ENCODE data around the gene CNPY1.
"Not testable (repeated sequence)": the region's sequence is repeated elsewhere in the genome, so short reads cannot be mapped to it uniquely, and the experiment has no call there.

CNPY1 gene

GRCh38 chr7:155579565-155579964 lies 33.2 kb upstream of the CNPY1 start:
- in situ Hi-C loops (cut with MboI; ENCODE audit: low sequenced_read_pairs), result no loop called here

- in situ Hi-C loops (cut with MboI; ENCODE audit: low sequenced_read_pairs), result no loop called here
Measured at GRCh38 chr7:155578016-155578415, 31.7 kb upstream of the CNPY1 start.

DNA sequence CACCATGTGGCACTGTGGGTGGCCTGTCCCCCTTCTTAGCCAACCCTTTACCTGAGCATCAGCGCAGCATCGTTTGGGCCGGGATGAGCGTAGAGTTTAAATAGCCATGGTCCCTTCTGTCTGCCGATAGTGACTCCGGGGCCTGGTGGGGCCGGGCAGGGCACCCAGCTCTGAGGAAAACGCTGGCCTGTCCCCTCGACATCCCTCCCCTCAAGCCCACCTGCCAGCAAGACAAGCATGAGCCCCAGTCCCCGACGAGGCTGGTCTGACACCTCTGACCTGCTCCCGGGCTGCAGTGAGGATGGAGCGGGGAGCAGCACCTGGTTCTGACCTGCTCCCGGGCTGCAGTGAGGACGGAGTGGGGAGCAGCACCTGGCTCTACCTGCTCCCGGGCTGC lies 31.1 kb upstream of the CNPY1 start:
- in situ Hi-C loops (cut with MboI; ENCODE audit: low sequenced_read_pairs), result no loop called here

DNA sequence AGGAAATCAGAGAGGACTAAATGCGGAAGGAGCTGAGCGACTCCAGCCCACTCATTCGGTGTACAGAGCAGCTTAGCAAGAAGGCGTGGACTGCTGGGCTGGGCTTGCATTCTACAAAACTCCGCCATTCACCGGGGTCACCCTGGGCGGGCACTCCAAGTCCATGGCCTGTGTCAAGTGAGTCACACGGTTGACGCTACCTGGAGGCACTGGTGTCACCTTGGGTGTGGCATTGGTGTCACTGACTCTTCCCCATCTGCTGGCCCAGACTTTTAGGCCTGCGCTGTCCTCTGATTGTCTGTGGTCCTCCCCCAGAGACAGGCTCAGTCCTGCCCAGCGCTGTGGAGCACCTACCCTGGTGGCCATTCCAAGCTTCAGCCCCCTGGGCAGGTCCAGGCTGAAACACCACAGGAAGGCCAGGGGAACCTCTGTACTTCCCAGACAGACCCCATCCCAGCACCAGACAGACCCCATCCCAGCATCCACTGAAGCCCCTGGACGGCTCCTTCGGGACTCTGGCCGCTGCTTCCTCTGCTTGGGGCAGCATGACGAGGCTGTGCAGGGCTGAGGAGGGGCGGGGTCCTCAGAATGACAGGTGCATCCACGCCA lies 30.6 kb upstream of the CNPY1 start:
- in situ Hi-C loops (cut with MboI; ENCODE audit: low sequenced_read_pairs), result no loop called here

DNA sequence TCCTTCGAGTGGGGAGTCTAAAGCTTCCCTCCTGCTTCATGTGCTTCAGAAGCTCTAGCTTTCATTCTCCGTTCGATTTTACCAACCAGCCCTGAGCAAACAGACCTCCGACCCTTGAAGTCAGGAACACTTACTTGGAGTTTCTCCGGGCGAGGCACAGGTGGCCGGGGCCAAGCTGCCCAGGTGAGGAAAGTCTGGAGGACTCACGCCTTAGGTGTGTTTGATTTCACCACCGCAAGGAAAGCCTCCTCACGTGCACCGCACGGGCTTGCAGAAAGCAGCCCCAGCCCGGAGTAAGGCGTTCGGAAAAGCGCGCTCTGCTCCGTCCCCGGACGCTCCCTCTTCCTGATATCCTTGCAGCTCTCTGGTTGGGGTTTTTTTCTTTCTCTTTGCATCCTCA lies 30.1 kb upstream of the CNPY1 start:
- in situ Hi-C loops (cut with MboI; ENCODE audit: low sequenced_read_pairs), result no loop called here

DNA sequence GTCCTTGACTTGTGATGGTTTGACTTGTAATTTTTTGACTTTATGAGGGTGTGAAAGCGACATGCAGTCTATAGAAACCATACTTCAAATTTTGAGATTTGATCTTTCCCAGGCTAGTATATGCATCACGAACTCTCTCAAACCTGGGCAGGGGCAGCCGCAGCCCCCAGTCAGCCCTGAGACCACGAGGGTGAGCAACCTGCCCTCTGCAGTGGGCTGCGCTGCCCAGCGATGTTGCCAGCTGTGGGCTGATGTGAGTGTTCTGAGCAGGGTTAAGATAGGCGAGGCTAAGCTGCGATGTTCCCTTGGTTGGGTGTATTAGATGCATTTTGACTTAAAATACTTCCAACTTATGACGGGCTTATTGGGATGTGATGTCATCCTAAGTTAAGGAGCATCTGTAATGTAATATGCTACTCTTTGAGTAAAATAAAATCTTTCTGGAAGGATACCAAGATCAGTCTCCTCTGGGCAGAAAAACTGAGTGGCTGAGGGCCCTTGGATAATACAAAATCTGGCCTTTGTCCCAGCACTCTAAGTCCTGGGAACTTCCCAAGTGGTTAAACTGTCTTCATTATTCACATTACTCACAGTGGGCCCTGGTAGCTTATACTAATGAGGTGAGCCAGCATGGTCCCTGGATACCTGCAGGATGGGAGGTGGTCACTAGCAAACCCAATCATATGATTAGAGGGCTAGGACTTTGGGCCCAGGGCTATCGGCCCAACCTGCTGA lies 28.4 kb upstream of the CNPY1 start:
- in situ Hi-C loops (cut with MboI; ENCODE audit: low sequenced_read_pairs), result no loop called here

GRCh38 chr7:155571581-155572345 lies 25.4 kb upstream of the CNPY1 start:
- in situ Hi-C loops (cut with MboI; ENCODE audit: low sequenced_read_pairs), result no loop called here

- in situ Hi-C loops (cut with MboI; ENCODE audit: low sequenced_read_pairs), result no loop called here
Measured at GRCh38 chr7:155570991-155571390, 24.6 kb upstream of the CNPY1 start.

- in situ Hi-C loops (cut with MboI; ENCODE audit: low sequenced_read_pairs), result no loop called here
Measured at GRCh38 chr7:155570171-155570958, 24.0 kb upstream of the CNPY1 start.

- in situ Hi-C loops (cut with MboI; ENCODE audit: low sequenced_read_pairs), result no loop called here
Measured at GRCh38 chr7:155569681-155570080, 23.3 kb upstream of the CNPY1 start.

DNA sequence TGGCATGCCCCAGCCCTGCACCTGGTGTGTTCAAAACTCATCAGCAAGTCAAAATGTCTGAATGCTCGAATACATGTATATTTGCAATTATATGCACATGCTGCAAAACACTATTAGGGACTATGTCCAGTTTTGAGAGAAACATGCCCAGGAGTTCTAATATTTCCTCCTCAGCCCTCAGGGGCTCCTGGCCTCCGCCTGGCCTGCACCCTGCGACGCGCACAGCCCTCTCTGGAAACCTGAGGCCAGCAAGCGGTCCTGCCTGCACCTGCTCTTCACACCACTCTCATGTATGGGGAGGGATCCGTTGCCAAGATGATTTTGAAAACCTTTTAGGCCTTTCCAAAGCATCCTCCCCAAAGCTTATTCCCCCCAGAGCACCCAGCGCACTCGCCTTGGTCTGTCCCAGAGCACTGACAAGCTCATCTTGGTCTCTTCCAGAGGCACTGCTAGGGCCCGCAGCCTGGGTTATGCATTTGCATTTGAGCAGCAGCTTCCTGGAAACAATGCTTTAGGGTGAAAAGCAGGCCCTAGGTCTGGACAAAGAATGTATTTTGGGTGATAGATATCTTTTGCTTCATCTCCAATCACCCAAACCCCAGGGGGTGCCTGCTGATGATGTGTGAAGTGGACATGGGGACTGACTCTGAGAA lies 22.6 kb upstream of the CNPY1 start:
- in situ Hi-C loops (cut with MboI; ENCODE audit: low sequenced_read_pairs), result no loop called here

DNA sequence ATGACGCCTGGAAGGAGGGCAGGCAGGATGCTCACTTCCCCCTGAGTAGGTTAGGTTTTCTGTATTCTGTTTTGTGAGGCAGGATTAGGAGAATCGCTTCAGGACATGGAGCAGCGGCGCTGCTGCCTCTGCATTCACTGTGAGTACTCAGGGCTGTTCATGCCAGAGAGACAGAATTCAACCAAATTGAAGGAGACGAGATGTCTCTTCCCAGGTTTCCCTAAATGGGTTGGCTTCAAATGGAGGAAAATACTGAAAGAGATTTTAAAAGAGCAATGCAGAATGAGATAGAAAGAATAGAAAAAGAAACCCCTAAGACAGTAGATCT lies 21.9 kb upstream of the CNPY1 start:
- in situ Hi-C loops (cut with MboI; ENCODE audit: low sequenced_read_pairs), result no loop called here

GRCh38 chr7:155567646-155568332 lies 21.4 kb upstream of the CNPY1 start:
- in situ Hi-C loops (cut with MboI; ENCODE audit: low sequenced_read_pairs), result no loop called here

DNA sequence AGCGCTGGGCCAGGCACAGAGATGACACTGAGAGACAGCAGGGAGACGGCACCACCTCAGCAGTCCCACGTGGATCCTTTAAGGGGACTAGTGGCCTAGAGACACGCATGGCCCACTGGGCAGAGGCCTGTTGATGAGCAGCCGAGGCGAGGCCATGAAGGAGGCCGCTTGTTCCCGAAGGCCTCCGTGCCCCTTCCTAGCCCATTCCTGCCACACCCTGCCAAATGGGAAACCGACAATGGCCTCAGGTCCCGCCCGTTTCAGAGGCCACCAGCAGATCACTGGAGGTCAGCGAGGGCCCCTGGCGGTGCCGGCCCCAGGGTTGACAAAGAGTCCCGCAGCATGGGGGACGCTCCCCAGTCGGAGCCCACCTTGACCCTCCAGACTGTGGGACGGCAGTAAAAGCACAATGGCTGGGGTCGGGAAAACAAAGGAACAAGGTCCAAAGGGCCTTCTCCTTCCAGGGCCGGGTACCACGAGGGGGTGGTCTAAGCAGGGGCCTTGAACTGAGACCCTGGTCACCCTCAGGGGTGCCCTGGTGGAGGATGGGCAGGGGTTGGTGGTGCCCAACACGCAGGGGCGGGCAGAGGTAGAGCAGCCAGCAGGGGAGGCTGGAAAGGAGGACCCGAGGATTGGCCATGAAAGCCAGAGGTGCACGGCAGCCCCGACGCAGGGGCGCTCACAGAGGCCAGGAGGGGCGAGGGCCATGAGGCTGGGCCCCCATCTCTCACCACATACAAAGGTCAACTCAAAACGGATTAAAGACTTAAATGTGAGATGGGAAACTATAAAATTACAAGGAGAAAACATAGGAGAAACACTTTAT lies 19.9 kb upstream of the CNPY1 start:
- in situ Hi-C loops (cut with MboI; ENCODE audit: low sequenced_read_pairs), result no loop called here

DNA sequence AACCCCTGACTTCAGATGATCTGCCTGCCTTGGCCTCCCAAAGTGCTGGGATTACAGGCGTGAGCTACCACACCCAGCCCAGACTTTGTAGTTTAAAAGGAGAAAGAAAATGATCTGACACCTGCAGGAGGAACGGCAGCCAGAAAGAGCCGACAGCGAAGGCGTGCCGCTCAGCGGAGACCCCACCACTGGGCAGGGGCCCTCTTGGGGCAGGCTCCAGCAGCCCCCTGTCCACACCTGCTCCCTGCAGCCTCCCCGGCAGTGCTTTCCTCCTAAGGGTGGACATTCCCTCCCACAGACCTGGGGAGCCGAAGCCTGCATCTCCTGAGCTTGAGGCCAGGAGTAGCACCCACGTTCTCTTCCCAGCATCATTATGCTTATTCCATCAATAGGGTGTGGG lies 19.2 kb upstream of the CNPY1 start:
- in situ Hi-C loops (cut with MboI; ENCODE audit: low sequenced_read_pairs), result no loop called here

DNA sequence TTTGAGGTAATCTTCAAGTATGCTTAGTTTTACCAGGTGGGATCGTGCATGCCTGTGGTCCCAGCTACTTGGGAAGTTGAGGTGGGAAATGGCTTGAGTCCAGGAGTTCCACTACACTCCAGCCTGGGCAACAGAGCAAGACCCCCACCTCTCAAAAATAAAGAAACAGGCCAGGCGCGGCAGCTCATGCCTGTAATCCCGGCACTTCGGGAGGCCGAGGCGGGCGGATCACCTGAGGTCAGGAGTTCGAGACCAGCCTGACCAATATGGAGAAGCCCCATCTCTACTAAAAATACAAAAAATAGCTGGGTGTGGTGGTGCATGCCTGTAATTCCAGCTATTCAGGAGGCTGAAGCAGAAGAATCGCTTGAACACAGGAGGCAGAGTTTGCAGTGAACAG lies 16.6 kb upstream of the CNPY1 start:
- in situ Hi-C loops (cut with MboI; ENCODE audit: low sequenced_read_pairs), result not testable (repeated sequence)

DNA sequence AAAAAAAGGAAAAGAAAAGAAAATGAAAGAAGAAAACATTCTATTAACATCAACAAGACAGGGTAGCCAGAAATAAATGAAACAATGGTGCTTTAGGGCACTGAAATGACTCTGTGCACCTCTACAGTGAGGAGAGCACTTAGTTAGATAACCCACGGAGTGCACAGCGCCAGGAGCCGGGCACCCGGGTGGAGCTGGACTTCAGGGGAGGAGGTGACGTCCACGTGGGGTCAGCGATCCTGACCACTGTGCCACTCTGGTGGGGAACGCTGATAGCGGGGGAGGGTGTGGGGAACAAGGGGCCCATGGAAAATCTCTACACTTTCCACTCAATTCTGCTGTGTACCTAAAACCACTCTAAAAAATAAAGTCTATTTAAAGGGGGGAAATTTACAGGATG lies 15.7 kb upstream of the CNPY1 start:
- in situ Hi-C loops (cut with MboI; ENCODE audit: low sequenced_read_pairs), result no loop called here

DNA sequence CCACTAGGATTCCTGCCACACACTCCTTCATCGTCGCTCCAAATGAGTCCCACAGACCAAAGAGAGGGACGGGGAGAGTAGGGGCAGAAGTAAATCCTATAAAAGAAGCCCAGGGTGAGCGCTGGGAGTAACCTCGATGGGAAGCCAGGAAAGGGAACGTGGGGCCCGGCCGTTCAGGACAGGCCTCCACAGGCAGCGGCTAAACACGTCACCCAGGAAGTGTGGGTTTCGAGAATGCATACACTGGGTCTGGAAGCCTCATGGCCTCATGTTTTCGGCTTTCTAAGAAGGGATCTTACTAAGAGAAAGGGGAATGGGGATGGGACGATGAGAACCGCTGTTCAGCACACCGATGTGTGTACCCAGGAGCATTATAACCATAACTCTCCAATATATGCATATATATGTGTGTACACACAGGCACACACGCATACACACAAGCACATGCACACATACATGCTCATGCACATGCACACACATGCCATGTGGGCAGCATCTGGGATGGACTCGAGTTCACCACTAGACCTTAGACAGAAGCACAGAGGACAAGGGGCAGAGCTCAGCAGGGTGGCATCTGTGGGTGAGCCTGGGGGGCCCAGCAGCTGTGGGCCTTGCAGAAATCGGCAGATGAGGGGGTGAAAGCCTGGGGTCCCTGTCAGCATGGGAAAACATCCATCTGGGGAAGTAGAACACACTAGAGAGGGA lies 14.8 kb upstream of the CNPY1 start:
- in situ Hi-C loops (cut with MboI; ENCODE audit: low sequenced_read_pairs), result no loop called here

Data from HL-60/S4 (cell line).